ENCODE results near the gene GRIK4. TPM values are rescaled to one million over a fixed set of nuclear protein-coding genes. Genes with fewer than 3 reads are reported as not detected.
A peak's percentile ranks its signal among the peaks of the same experiment; 100 is the strongest.

Gene GRIK4
- total and polyA plus RNA-seq, 4 donors, result 0.41 to 4.9 (median 1.7) TPM

DNA sequence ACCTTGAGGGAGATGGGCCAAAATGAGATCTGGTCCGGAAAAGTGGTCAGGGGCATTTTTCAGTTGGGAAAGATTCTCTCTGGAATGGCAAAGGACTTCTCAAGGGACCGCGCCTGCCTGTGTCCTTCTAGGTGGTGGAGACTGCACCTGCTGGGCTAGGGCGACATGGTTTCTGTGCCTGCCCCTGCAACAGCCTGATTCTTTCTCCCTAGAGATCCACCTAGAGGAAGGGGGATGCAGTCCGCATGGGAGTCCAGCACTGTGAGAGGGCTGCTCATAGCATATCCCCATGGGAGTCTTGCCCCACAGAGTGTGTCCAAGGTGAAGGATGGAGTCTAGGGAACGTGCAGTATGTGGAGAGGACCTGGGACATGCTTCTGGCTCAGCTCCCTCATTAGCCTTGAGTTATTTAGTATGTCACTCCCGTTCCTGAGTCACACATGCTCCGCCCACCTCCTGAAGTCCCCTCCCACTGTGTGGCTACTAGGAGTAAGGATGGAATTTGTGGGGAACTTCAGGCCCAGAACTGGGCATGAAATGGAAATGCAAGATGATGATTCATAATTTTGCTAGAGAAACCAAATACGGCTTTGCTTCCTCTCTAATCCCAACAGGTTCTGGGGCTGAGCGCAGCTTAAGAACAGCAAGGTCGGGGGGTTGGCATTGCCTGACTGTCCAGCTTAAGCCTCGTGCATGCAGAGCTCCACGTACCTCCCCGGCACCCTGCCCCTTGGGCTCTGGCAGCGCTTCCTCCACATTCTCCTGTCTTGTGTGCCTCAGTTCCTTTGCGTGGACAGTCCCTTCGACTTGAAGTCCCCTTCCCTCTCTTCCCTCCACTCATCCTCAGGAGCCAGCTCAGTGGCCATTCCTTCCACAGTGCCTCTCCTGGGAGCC is 35.0 kb downstream of the GRIK4 start:
- peak overlapping the region in 1 of 2 donors; percentile 63 for H3K9ac ChIP-seq (ENCODE audit: insufficient read depth in 1 of 2, low read length in 2 of 2)
- TF ChIP-seq, protein P1, sequence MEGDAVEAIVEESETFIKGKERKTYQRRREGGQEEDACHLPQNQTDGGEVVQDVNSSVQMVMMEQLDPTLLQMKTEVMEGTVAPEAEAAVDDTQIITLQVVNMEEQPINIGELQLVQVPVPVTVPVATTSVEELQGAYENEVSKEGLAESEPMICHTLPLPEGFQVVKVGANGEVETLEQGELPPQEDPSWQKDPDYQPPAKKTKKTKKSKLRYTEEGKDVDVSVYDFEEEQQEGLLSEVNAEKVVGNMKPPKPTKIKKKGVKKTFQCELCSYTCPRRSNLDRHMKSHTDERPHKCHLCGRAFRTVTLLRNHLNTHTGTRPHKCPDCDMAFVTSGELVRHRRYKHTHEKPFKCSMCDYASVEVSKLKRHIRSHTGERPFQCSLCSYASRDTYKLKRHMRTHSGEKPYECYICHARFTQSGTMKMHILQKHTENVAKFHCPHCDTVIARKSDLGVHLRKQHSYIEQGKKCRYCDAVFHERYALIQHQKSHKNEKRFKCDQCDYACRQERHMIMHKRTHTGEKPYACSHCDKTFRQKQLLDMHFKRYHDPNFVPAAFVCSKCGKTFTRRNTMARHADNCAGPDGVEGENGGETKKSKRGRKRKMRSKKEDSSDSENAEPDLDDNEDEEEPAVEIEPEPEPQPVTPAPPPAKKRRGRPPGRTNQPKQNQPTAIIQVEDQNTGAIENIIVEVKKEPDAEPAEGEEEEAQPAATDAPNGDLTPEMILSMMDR (IDR thresholded peaks at IDR 0.05; ENCODE audit: control extremely low read depth, extremely low read depth), result no peak
- no peaks in the 10 kb centered on the region for H3K27me3 ChIP-seq (ENCODE audit: control insufficient read depth in 3 of 3, insufficient read depth in 3 of 3, low read length in 2 of 3)
- peak overlapping the region in 1 of 2 donors; percentile 75 for H3K27ac ChIP-seq (ENCODE audit: low read depth in 1 of 2, low read length in 1 of 2)
- no peak overlapping the region for H3K4me3 ChIP-seq
- no peaks in the 10 kb centered on the region for H3K36me3 ChIP-seq (ENCODE audit: control insufficient read depth in 4 of 4, insufficient read depth in 4 of 4, low read length in 4 of 4)
- peaks cover 0 to 48% (median 18%) of the 10 kb centered on the region in 5 donors for H3K4me1 ChIP-seq (ENCODE audit: control insufficient read depth in 5 of 5, insufficient read depth in 5 of 5, low read length in 5 of 5)
- 79 to 85% methylated on average over 17 of the region's 17 CpGs for WGBS, 2 donors
- ATAC-seq (ENCODE audit: insufficient read depth, low FRiP score) (peak; percentile 70), DNase-seq (peak; percentile 55 to 62 (median 61))
- no peaks in the 10 kb centered on the region for H3K9me3 ChIP-seq (ENCODE audit: control insufficient read depth in 4 of 4, insufficient read depth in 3 of 4, low read length in 3 of 4)

DNA sequence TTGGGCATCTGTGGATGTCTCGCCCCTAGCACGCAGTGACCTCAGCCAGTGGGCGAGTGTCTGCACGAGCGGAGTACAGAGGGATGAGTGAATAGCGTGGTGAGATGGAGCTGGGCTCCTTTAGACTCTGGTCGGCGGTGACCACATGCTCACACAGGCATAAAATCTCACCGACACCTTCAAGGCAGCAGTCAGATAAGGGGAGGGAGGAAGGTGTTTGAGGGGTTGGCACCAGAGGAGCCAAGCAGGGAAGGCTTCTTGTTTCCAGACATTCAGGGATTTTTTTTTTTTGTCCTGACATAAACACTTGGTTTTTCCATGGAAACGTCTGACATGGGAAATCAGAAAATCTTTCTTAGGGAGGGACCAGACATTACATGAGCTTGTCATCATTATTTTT is 35.8 kb downstream of the GRIK4 start:
- 73 to 82% methylated on average over 10 of the region's 10 CpGs for WGBS, 2 donors
- no peaks in the 10 kb centered on the region for H3K36me3 ChIP-seq (ENCODE audit: control insufficient read depth in 4 of 4, insufficient read depth in 4 of 4, low read length in 4 of 4)
- H3K4me3 ChIP-seq, result no peak overlapping the region
- ATAC-seq (ENCODE audit: insufficient read depth, low FRiP score) (no peak), DNase-seq (peak; percentile 81 to 86 (median 86))
- peak overlapping the region in 1 of 2 donors; percentile 63 for H3K9ac ChIP-seq (ENCODE audit: insufficient read depth in 1 of 2, low read length in 2 of 2)
- TF ChIP-seq, protein P1 (IDR thresholded peaks at IDR 0.05; ENCODE audit: control extremely low read depth, extremely low read depth), result no peak
- H3K4me1 ChIP-seq (ENCODE audit: control insufficient read depth in 5 of 5, insufficient read depth in 5 of 5, low read length in 5 of 5), result peaks cover 0 to 48% (median 18%) of the 10 kb centered on the region in 5 donors
- H3K27ac ChIP-seq (ENCODE audit: low read depth in 1 of 2, low read length in 1 of 2), result peak overlapping the region in 1 of 2 donors; percentile 75
- no peaks in the 10 kb centered on the region for H3K9me3 ChIP-seq (ENCODE audit: control insufficient read depth in 4 of 4, insufficient read depth in 3 of 4, low read length in 3 of 4)
- no peaks in the 10 kb centered on the region for H3K27me3 ChIP-seq (ENCODE audit: control insufficient read depth in 3 of 3, insufficient read depth in 3 of 3, low read length in 2 of 3)

DNA sequence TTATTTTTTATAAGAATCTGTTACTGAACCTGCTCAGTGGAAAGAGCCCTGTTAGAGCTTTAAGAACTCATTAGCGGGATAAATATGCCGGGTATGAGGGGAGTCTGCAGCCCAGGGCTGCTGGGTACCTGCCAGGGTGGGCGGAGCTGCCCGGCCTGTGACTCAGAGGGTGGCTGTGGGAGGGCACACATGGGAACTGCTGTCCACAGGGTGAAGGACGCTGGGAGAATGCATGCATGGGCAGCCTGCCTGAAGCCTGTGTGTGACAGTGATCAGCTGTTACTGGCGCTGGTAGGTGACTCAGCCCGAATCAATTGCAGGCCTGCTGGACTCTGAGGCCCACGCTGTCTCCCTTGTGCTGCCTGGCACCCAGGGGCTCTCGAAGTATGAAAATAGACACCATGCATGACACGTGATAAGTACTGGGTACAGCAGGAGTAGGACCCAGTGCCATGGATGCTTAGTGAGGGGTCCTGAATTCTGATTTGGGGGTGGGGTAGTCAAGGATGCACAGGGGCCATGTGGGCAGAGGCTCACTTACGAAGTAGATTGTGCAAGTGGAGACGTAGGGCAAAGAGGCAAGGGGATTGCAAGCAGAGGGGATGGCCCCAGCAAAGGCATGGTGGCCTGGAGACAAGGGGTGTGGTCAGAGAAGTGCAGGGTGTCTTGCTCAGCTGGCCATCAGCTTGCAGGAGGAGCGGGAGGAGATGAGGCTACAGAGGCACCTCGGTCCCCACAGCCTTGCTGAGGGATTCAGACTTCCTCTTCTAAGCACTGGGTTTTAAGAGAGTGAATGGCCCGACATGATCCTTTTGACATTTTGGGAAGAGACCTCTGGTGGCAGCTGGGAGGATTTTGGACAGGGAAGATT is 36.5 kb downstream of the GRIK4 start:
- no peaks in the 10 kb centered on the region for H3K27me3 ChIP-seq (ENCODE audit: control insufficient read depth in 3 of 3, insufficient read depth in 3 of 3, low read length in 2 of 3)

More for the DNA sequence above, 36.5 kb downstream of the GRIK4 start:
- ATAC-seq (ENCODE audit: insufficient read depth, low FRiP score), result peak; percentile 83
- TF ChIP-seq, protein P1 (IDR thresholded peaks at IDR 0.05; ENCODE audit: control extremely low read depth, extremely low read depth), result no peak
- peak overlapping the region; percentile 29 to 63 for H3K27ac ChIP-seq (ENCODE audit: low read depth in 1 of 2, low read length in 1 of 2)
- no peak overlapping the region for H3K4me3 ChIP-seq
- no peaks in the 10 kb centered on the region for H3K36me3 ChIP-seq (ENCODE audit: control insufficient read depth in 4 of 4, insufficient read depth in 4 of 4, low read length in 4 of 4)
- WGBS, 2 donors, result 46 to 60% methylated on average over 15 of the region's 15 CpGs
- H3K9ac ChIP-seq (ENCODE audit: insufficient read depth in 1 of 2, low read length in 2 of 2), result peak overlapping the region in 1 of 2 donors; percentile 63
- no peaks in the 10 kb centered on the region for H3K9me3 ChIP-seq (ENCODE audit: control insufficient read depth in 4 of 4, insufficient read depth in 3 of 4, low read length in 3 of 4)
- DNase-seq, result peak; percentile 96 to 97 (median 96)
- peaks cover 0 to 48% (median 18%) of the 10 kb centered on the region in 5 donors for H3K4me1 ChIP-seq (ENCODE audit: control insufficient read depth in 5 of 5, insufficient read depth in 5 of 5, low read length in 5 of 5)

Measured in lung (tissue), 12 donors.